HEK293 (cell line): ENCODE data around the gene NNAT.

ENCODE experiments used
- GFI1B ChIP-seq: fragments of 450-650 bp; formaldehyde crosslinking; IDR thresholded peaks from 2 replicates; pipeline ENCODE4 v1.5.1; 2016; ENCODE audit warnings: missing biosample characterization, missing genetic modification characterization
- GLIS2 ChIP-seq: fragments of 450-650 bp; formaldehyde crosslinking; IDR thresholded peaks from 2 replicates; pipeline ENCODE4 v1.5.1; 2016; ENCODE audit warnings: missing biosample characterization, missing genetic modification characterization
- IKZF3 ChIP-seq: fragments of 450-650 bp; IDR thresholded peaks from 2 replicates; pipeline ENCODE4 v1.5.0; 2018; ENCODE audit warnings: missing biosample characterization, mild to moderate bottlenecking, missing genetic modification characterization, moderate library complexity
- KLF1 ChIP-seq: fragments of 450-650 bp; formaldehyde crosslinking; IDR thresholded peaks from 2 replicates; pipeline ENCODE4 v1.5.1; 2016; ENCODE audit warnings: missing biosample characterization, missing genetic modification characterization
- MYNN ChIP-seq: fragments of 450-650 bp; formaldehyde crosslinking; IDR thresholded peaks from 2 replicates; pipeline ENCODE4 v1.5.1; 2016; ENCODE audit warnings: missing biosample characterization, missing genetic modification characterization, borderline replicate concordance
- MZF1 ChIP-seq: fragments of 450-650 bp; formaldehyde crosslinking; IDR thresholded peaks from 2 replicates; pipeline ENCODE4 v1.5.1; 2017; ENCODE audit warnings: missing biosample characterization, missing genetic modification characterization, borderline replicate concordance
- OSR2 ChIP-seq: fragments of 450-650 bp; formaldehyde crosslinking; IDR thresholded peaks from 2 replicates; pipeline ENCODE4 v1.5.1; 2016; ENCODE audit warnings: missing biosample characterization, missing genetic modification characterization
- PRDM1 ChIP-seq: fragments of 450-650 bp; formaldehyde crosslinking; IDR thresholded peaks from 2 replicates; pipeline ENCODE4; 2016; ENCODE audit warnings: missing biosample characterization, missing genetic modification characterization
- TCF7L2 ChIP-seq: IDR thresholded peaks from 2 replicates; pipeline ENCODE4 v1.6.1; 2011; ENCODE audit warnings: low read depth, mild to moderate bottlenecking, inconsistent platforms, low read length, moderate library complexity, borderline replicate concordance
- ZBTB20 ChIP-seq: fragments of 450-650 bp; formaldehyde crosslinking; IDR thresholded peaks from 2 replicates; pipeline ENCODE4 v1.5.1; 2016; ENCODE audit warnings: missing biosample characterization, missing genetic modification characterization
- ZBTB48 ChIP-seq: fragments of 450-650 bp; formaldehyde crosslinking; IDR thresholded peaks from 2 replicates; pipeline ENCODE4 v1.5.1; 2016; ENCODE audit warnings: missing biosample characterization, missing genetic modification characterization
- ZFP37 ChIP-seq: fragments of 450-650 bp; formaldehyde crosslinking; IDR thresholded peaks from 2 replicates; pipeline ENCODE4 v1.5.1; 2016; ENCODE audit warnings: missing biosample characterization, missing genetic modification characterization
- ZNF114 ChIP-seq: fragments of 450-650 bp; formaldehyde crosslinking; IDR thresholded peaks from 2 replicates; pipeline ENCODE4 v1.5.0; 2017; ENCODE audit warnings: missing biosample characterization, missing genetic modification characterization
- ZNF138 ChIP-seq: fragments of 450-650 bp; formaldehyde crosslinking; IDR thresholded peaks from 2 replicates; pipeline ENCODE4 v1.5.1; 2016; ENCODE audit warnings: missing biosample characterization, missing genetic modification characterization, borderline replicate concordance
- ZNF140 ChIP-seq: fragments of 450-650 bp; formaldehyde crosslinking; IDR thresholded peaks from 2 replicates; pipeline ENCODE4 v1.5.1; 2016; ENCODE audit warnings: missing biosample characterization, missing genetic modification characterization
- ZNF16 ChIP-seq: fragments of 450-650 bp; formaldehyde crosslinking; IDR thresholded peaks from 2 replicates; pipeline ENCODE4 v1.5.1; 2016; ENCODE audit warnings: low read depth, missing biosample characterization, missing genetic modification characterization
- ZNF169 ChIP-seq: fragments of 450-650 bp; formaldehyde crosslinking; IDR thresholded peaks from 2 replicates; pipeline ENCODE4 v1.5.1; 2016; ENCODE audit warnings: missing biosample characterization, missing genetic modification characterization
- ZNF175 ChIP-seq: fragments of 450-650 bp; formaldehyde crosslinking; IDR thresholded peaks from 2 replicates; pipeline ENCODE4 v1.5.1; 2016; ENCODE audit warnings: missing biosample characterization, missing genetic modification characterization
- ZNF202 ChIP-seq: fragments of 450-650 bp; formaldehyde crosslinking; IDR thresholded peaks from 2 replicates; pipeline ENCODE4 v1.5.1; 2016; ENCODE audit warnings: missing biosample characterization, missing genetic modification characterization, borderline replicate concordance
- ZNF211 ChIP-seq: fragments of 450-650 bp; formaldehyde crosslinking; IDR thresholded peaks from 2 replicates; pipeline ENCODE4 v1.5.1; 2016; ENCODE audit warnings: low read depth, missing biosample characterization, missing genetic modification characterization
- ZNF266 ChIP-seq: fragments of 450-650 bp; formaldehyde crosslinking; IDR thresholded peaks from 2 replicates; pipeline ENCODE4 v1.5.1; 2016; ENCODE audit warnings: missing biosample characterization, missing genetic modification characterization, low read depth
- ZNF302 ChIP-seq: fragments of 450-650 bp; formaldehyde crosslinking; IDR thresholded peaks from 2 replicates; pipeline ENCODE4 v1.5.1; 2016; ENCODE audit warnings: missing biosample characterization, missing genetic modification characterization, low read depth
- ZNF423 ChIP-seq: fragments of 450-650 bp; formaldehyde crosslinking; IDR thresholded peaks from 2 replicates; pipeline ENCODE4 v1.5.1; 2016; ENCODE audit warnings: missing biosample characterization, missing genetic modification characterization
- ZNF433 ChIP-seq: fragments of 450-650 bp; formaldehyde crosslinking; IDR thresholded peaks from 2 replicates; pipeline ENCODE4 v1.5.1; 2016; ENCODE audit warnings: missing biosample characterization, missing genetic modification characterization, low read depth
- ZNF48 ChIP-seq: fragments of 450-650 bp; formaldehyde crosslinking; IDR thresholded peaks from 2 replicates; pipeline ENCODE4 v1.5.1; 2016; ENCODE audit warnings: missing biosample characterization, missing genetic modification characterization
- ZNF560 ChIP-seq: fragments of 450-650 bp; formaldehyde crosslinking; IDR thresholded peaks from 2 replicates; pipeline ENCODE4 v1.5.1; 2017; ENCODE audit warnings: missing biosample characterization, missing genetic modification characterization, borderline replicate concordance
- ZNF596 ChIP-seq: fragments of 450-650 bp; IDR thresholded peaks from 2 replicates; pipeline ENCODE4 v1.5.0; 2018; ENCODE audit warnings: missing biosample characterization, mild to moderate bottlenecking, missing genetic modification characterization, moderate library complexity
- ZNF621 ChIP-seq: fragments of 450-650 bp; formaldehyde crosslinking; IDR thresholded peaks from 2 replicates; pipeline ENCODE4 v1.5.1; 2017; ENCODE audit warnings: missing biosample characterization, missing genetic modification characterization
- ZNF791 ChIP-seq: fragments of 450-650 bp; formaldehyde crosslinking; IDR thresholded peaks from 2 replicates; pipeline ENCODE4 v1.5.1; 2016; ENCODE audit warnings: missing biosample characterization, missing genetic modification characterization
- ZSCAN30 ChIP-seq: fragments of 450-650 bp; IDR thresholded peaks from 2 replicates; pipeline ENCODE4 v1.5.1; 2018; ENCODE audit warnings: missing biosample characterization, mild to moderate bottlenecking, missing genetic modification characterization, moderate library complexity
- TF ChIP-seq, protein P1 (sequence below): fragments of 450-650 bp; formaldehyde crosslinking; IDR thresholded peaks from 2 replicates; pipeline ENCODE4 v1.5.1; 2016; ENCODE audit warnings: missing biosample characterization, missing genetic modification characterization
- TF ChIP-seq, protein P2 (sequence below): fragments of 450-650 bp; formaldehyde crosslinking; IDR thresholded peaks from 2 replicates; pipeline ENCODE4 v1.5.1; 2016; ENCODE audit warnings: missing biosample characterization, missing genetic modification characterization
- TF ChIP-seq, protein P3 (sequence below): fragments of 450-650 bp; formaldehyde crosslinking; IDR thresholded peaks from 2 replicates; pipeline ENCODE4 v1.5.1; 2017; ENCODE audit warnings: missing biosample characterization, missing genetic modification characterization
- TF ChIP-seq, protein P4 (sequence below): fragments of 450-650 bp; formaldehyde crosslinking; IDR thresholded peaks from 2 replicates; pipeline ENCODE4 v1.5.1; 2016; ENCODE audit warnings: missing biosample characterization, missing genetic modification characterization

The NNAT gene

DNA sequence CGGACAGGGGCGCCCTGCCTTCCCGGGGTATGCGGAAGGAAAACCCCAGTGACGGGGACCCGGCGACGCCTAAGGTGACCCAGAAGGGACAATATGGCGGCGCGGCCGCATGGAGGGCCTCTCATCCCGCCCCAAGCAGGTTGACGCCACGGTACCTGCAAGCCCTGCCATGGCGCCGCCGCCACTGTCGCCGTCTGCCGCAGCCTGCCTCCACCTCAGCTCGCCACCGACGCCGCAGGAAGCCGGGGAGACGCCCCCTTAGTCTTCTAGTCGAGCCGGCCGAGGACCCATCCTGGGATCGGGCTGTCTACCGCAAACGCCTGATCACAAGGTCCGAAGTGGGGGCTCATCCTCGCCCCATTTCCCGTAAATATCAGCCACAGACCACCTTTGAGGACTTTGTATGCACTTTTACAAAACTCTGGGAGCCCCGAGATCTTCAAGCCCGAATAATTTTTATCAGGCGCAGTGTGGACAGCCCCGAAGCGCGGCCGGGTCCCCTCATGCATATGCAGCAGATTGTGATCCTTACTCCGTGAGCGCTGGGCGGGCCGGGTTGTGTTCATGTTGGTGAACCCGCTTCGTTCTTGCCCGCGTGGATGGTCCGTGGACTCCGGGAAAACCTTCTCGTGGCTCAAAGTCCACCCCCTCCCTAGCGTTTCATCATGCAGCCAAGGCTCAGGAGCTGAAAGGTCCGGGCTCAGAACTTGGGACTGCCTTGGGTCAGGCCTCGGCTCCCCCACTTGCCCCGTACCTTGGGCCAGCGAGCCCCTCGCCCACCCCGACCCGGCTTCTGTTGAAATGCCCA is 6.8 kb downstream of the NNAT start, which contains the start of gene BLCAP (continued):
- TF ChIP-seq ZNF433 (tag by site-specific recombination) (no peak), IKZF3 (no peak), GFI1B (tag by site-specific recombination) (no peak), KLF1 (tag by site-specific recombination) (peak; percentile 55), TCF7L2 (no peak), MZF1 (tag by site-specific recombination) (no peak), ZNF140 (tag by site-specific recombination) (no peak), OSR2 (no peak), ZNF211 (tag by site-specific recombination) (no peak), ZNF266 (tag by site-specific recombination) (no peak), GLIS2 (peak; percentile 87), ZNF202 (tag by site-specific recombination) (no peak), ZNF302 (tag by site-specific recombination) (no peak), ZNF791 (tag by site-specific recombination) (no peak), ZBTB48 (tag by site-specific recombination) (peak; percentile 49; the same call in 1 of the 2 replicates), ZNF175 (tag by site-specific recombination) (no peak), ZNF423 (tag by site-specific recombination) (no peak), ZBTB20 (no peak), ZNF169 (tag by site-specific recombination) (no peak), ZNF596 (tag by site-specific recombination) (no peak), ZNF138 (tag by site-specific recombination) (no peak), PRDM1 (no peak), ZSCAN30 (tag by site-specific recombination) (0 out of 2 replicates have a peak, but pooled peaks have one; percentile 19), ZFP37 (tag by site-specific recombination) (0 out of 2 replicates have a peak, but pooled peaks have one; percentile 21), ZNF48 (tag by site-specific recombination) (no peak), ZNF621 (tag by site-specific recombination) (no peak), MYNN (no peak), ZNF560 (tag by site-specific recombination) (no peak), ZNF16 (tag by site-specific recombination) (no peak), ZNF114 (tag by site-specific recombination) (no peak)
- TF ChIP-seq, protein P1, sequence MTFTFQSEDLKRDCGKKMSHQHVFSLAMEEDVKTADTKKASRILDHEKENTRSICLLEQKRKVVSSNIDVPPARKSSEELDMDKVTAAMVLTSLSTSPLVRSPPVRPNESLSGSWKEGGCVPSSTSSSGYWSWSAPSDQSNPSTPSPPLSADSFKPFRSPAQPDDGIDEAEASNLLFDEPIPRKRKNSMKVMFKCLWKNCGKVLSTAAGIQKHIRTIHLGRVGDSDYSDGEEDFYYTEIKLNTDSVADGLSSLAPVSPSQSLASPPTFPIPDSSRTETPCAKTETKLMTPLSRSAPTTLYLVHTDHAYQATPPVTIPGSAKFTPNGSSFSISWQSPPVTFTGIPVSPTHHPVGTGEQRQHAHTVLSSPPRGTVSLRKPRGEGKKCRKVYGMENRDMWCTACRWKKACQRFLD (tag by site-specific recombination), result no peak
- TF ChIP-seq, protein P2, sequence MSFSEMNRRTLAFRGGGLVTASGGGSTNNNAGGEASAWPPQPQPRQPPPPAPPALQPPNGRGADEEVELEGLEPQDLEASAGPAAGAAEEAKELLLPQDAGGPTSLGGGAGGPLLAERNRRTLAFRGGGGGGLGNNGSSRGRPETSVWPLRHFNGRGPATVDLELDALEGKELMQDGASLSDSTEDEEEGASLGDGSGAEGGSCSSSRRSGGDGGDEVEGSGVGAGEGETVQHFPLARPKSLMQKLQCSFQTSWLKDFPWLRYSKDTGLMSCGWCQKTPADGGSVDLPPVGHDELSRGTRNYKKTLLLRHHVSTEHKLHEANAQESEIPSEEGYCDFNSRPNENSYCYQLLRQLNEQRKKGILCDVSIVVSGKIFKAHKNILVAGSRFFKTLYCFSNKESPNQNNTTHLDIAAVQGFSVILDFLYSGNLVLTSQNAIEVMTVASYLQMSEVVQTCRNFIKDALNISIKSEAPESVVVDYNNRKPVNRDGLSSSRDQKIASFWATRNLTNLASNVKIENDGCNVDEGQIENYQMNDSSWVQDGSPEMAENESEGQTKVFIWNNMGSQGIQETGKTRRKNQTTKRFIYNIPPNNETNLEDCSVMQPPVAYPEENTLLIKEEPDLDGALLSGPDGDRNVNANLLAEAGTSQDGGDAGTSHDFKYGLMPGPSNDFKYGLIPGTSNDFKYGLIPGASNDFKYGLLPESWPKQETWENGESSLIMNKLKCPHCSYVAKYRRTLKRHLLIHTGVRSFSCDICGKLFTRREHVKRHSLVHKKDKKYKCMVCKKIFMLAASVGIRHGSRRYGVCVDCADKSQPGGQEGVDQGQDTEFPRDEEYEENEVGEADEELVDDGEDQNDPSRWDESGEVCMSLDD (tag by site-specific recombination), result peak; percentile 79
- TF ChIP-seq, protein P3, sequence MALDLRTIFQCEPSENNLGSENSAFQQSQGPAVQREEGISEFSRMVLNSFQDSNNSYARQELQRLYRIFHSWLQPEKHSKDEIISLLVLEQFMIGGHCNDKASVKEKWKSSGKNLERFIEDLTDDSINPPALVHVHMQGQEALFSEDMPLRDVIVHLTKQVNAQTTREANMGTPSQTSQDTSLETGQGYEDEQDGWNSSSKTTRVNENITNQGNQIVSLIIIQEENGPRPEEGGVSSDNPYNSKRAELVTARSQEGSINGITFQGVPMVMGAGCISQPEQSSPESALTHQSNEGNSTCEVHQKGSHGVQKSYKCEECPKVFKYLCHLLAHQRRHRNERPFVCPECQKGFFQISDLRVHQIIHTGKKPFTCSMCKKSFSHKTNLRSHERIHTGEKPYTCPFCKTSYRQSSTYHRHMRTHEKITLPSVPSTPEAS (tag by site-specific recombination), result no peak
- TF ChIP-seq, protein P4, sequence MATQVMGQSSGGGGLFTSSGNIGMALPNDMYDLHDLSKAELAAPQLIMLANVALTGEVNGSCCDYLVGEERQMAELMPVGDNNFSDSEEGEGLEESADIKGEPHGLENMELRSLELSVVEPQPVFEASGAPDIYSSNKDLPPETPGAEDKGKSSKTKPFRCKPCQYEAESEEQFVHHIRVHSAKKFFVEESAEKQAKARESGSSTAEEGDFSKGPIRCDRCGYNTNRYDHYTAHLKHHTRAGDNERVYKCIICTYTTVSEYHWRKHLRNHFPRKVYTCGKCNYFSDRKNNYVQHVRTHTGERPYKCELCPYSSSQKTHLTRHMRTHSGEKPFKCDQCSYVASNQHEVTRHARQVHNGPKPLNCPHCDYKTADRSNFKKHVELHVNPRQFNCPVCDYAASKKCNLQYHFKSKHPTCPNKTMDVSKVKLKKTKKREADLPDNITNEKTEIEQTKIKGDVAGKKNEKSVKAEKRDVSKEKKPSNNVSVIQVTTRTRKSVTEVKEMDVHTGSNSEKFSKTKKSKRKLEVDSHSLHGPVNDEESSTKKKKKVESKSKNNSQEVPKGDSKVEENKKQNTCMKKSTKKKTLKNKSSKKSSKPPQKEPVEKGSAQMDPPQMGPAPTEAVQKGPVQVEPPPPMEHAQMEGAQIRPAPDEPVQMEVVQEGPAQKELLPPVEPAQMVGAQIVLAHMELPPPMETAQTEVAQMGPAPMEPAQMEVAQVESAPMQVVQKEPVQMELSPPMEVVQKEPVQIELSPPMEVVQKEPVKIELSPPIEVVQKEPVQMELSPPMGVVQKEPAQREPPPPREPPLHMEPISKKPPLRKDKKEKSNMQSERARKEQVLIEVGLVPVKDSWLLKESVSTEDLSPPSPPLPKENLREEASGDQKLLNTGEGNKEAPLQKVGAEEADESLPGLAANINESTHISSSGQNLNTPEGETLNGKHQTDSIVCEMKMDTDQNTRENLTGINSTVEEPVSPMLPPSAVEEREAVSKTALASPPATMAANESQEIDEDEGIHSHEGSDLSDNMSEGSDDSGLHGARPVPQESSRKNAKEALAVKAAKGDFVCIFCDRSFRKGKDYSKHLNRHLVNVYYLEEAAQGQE (tag by site-specific recombination), result 0 out of 2 replicates have a peak, but pooled peaks have one; percentile 6
